ENCODE results near the gene AVL9. TPM values are rescaled to one million over a fixed set of nuclear protein-coding genes. Genes with fewer than 3 reads are reported as not detected.

AVL9 gene
- total and polyA plus RNA-seq, 10 donors = 8.4 to 54.8 (median 34.3) TPM

DNA sequence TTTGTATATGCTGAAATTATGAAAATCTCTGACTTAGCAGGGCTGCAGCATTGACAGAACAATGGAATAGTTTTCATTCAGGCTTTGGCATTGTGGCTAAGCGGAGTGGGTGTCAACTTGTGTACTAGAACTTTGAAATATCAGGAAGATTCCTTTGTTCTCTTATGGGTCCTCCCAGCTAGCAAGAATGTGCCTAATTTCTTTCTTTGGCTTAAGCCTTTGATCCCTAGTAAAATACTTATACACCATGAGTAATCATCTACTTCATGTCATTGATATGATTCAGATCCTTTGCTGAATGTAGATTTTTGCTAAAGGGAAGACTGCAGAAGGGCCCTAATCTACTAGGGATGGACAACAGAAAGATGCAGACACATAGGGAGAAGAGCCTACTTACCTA lies 6.2 kb downstream of the AVL9 start:
- Histone ChIP-seq H3K4me1 (peaks cover 15 to 94% (median 54%) of the 10 kb centered on the region in 6 donors), H3K27me3 (replicated peaks in 1 of 7) (no peaks in the 10 kb centered on the region), H3K36me3 (peaks cover 0 to 9% (median 0%) of the 10 kb centered on the region in 6 donors), H3K9me3 (peaks cover 0 to 5% (median 0%) of the 10 kb centered on the region in 8 donors), H3K27ac (peak overlapping the region in 4 of 8 donors; percentile 24 to 56 (median 42)), H3K4me3 (no peak overlapping the region)
- TF ChIP-seq, protein P1, sequence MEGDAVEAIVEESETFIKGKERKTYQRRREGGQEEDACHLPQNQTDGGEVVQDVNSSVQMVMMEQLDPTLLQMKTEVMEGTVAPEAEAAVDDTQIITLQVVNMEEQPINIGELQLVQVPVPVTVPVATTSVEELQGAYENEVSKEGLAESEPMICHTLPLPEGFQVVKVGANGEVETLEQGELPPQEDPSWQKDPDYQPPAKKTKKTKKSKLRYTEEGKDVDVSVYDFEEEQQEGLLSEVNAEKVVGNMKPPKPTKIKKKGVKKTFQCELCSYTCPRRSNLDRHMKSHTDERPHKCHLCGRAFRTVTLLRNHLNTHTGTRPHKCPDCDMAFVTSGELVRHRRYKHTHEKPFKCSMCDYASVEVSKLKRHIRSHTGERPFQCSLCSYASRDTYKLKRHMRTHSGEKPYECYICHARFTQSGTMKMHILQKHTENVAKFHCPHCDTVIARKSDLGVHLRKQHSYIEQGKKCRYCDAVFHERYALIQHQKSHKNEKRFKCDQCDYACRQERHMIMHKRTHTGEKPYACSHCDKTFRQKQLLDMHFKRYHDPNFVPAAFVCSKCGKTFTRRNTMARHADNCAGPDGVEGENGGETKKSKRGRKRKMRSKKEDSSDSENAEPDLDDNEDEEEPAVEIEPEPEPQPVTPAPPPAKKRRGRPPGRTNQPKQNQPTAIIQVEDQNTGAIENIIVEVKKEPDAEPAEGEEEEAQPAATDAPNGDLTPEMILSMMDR (IDR thresholded peaks at IDR 0.05 in 8 of 11, conservative IDR thresholded peaks at IDR 0.05 in 3 of 11) = no peak
- TF ChIP-seq POLR2A (IDR thresholded peaks at IDR 0.05) (no peak), POLR2AphosphoS5 (IDR thresholded peaks at IDR 0.05) (no peak)
- no peak for DNase-seq
- WGBS, 5 donors = 57 to 100% (median 88%) methylated on average over 1 of the region's 1 CpG
- intact Hi-C loops (cut with DNase I; ENCODE audit: low total_unique reads) = no loop called here

DNA sequence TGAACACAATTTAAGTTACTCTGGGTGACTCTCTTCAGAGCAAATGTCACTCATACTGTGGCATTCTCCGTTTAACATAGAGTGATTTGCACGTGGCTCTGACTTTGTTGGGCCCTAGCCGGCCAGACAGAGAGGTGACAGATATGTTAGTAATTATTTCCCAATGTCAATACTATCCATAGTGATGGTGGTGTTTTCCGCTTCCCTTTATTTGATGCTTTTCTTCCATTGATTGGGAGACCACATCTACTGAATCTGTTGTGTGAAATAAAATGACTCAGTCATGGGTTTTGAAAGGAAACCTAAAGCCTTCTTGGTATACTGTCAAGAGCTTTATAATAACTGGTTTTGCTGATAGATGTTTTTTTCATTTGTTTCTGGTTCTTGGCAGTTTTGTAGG lies 7.4 kb downstream of the AVL9 start:
- H3K4me1 ChIP-seq = peaks cover 7 to 94% (median 48%) of the 10 kb centered on the region in 6 donors
- H3K36me3 ChIP-seq = peaks cover 0 to 6% (median 0%) of the 10 kb centered on the region in 6 donors
- DNase-seq = no peak
- 65 to 85% (median 68%) methylated on average over 4 of the region's 4 CpGs for WGBS, 5 donors
- peaks cover 0 to 5% (median 0%) of the 10 kb centered on the region in 8 donors for H3K9me3 ChIP-seq
- H3K27ac ChIP-seq = no peak overlapping the region
- H3K4me3 ChIP-seq = no peak overlapping the region
- no peaks in the 10 kb centered on the region for H3K27me3 ChIP-seq (replicated peaks in 1 of 7)
- intact Hi-C loops (cut with DNase I; ENCODE audit: low total_unique reads) = no loop called here
- TF ChIP-seq POLR2A (IDR thresholded peaks at IDR 0.05) = no peak
- no peak for TF ChIP-seq POLR2AphosphoS5 (IDR thresholded peaks at IDR 0.05)
- TF ChIP-seq, protein P1 (IDR thresholded peaks at IDR 0.05 in 8 of 11, conservative IDR thresholded peaks at IDR 0.05 in 3 of 11) = no peak

DNA sequence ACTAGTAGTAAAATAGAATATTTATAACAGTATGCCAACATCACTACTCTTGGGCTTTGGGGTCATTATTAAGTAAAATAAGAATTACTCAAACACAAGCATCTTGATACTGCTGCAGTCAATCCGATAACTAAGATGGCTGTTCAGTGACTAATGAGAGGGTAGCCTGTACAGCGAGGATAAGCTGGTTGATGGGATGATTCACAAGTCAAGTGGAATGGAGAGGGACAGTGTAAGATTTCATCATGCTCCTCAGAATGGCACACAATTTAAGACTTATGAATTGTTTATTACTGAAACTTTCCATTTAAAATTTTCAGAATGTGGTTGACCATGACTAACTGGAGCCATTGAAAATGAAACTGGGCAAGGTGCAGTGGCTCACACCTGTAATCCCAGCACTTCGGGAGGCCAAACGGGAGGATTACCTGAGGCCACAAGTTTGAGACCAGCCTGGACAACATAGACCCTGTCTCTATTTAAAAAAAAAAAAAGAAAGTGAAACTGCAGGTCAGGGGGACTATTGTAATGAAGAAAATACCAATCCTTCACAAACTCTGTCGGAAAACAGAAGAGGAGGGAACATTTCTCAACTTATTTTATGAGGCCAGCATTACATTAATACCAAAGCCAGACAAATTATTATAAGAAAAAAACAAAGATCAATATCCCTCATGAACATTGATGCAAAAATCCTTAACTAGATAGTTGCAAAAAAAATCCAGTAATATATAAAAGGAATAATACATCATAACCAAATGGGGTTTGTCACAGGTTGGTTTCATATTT lies 11.2 kb downstream of the AVL9 start:
- WGBS, 5 donors = 87 to 93% (median 88%) methylated on average over 5 of the region's 5 CpGs
- Histone ChIP-seq H3K27me3 (replicated peaks in 1 of 7) (no peaks in the 10 kb centered on the region), H3K27ac (no peak overlapping the region), H3K4me1 (peaks cover 4 to 82% (median 34%) of the 10 kb centered on the region in 6 donors), H3K36me3 (peaks cover 0 to 10% (median 0%) of the 10 kb centered on the region in 6 donors), H3K9me3 (no peaks in the 10 kb centered on the region), H3K4me3 (no peak overlapping the region)
- TF ChIP-seq POLR2A (IDR thresholded peaks at IDR 0.05) (no peak), POLR2AphosphoS5 (IDR thresholded peaks at IDR 0.05) (no peak)
- TF ChIP-seq, protein P1 (IDR thresholded peaks at IDR 0.05 in 8 of 11, conservative IDR thresholded peaks at IDR 0.05 in 3 of 11) = no peak
- intact Hi-C loops (cut with DNase I; ENCODE audit: low total_unique reads) = no loop called here
- no peak for DNase-seq

DNA sequence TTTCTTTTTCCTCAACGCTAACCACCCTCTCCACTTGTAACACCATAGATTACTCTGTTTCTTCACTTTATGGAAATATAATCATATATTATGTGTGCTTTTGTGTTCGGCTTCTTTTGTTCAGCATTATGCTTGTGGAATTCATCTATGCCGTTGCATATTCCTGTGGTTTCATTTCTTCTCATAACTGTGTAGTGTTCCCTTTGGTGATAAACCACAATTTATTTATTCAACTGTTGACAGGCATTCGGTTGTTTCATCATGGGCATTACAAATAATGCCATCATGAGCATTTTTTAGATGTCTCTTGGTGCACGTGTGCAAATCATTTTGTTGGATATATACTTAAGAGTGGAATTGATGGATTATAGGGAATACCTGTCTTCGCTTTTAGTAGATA lies 12.1 kb downstream of the AVL9 start:
- TF ChIP-seq POLR2AphosphoS5 (IDR thresholded peaks at IDR 0.05) (no peak), POLR2A (IDR thresholded peaks at IDR 0.05) (no peak)
- TF ChIP-seq, protein P1 (IDR thresholded peaks at IDR 0.05 in 8 of 11, conservative IDR thresholded peaks at IDR 0.05 in 3 of 11) = no peak
- H3K27ac ChIP-seq = no peak overlapping the region
- intact Hi-C loops (cut with DNase I; ENCODE audit: low total_unique reads) = no loop called here
- 88 to 94% (median 90%) methylated on average over 6 of the region's 6 CpGs for WGBS, 5 donors
- H3K27me3 ChIP-seq (replicated peaks in 1 of 7) = no peaks in the 10 kb centered on the region
- H3K4me3 ChIP-seq = no peak overlapping the region
- DNase-seq = no peak
- H3K9me3 ChIP-seq = no peaks in the 10 kb centered on the region
- H3K36me3 ChIP-seq = peaks cover 0 to 10% (median 0%) of the 10 kb centered on the region in 6 donors
- H3K4me1 ChIP-seq = peaks cover 4 to 82% (median 28%) of the 10 kb centered on the region in 6 donors
